SK-N-SH (cell line): ENCODE measurements around the gene FMNL2.

ENCODE experiments used
- CTCF ChIP-seq: fragments of 200-600 bp; sonication (generic); IDR thresholded peaks from 2 replicates; pipeline ENCODE4 v1.6.1; 2017; ENCODE audit warnings: antibody characterized with exemption, mild to moderate bottlenecking, moderate library complexity
- EP300 ChIP-seq, 2 experiments: IDR thresholded peaks; 2 replicates each; pipeline versions ENCODE4 v1.4.0 to v1.6.1; 2012; ENCODE audit warnings: borderline replicate concordance in 1 of 2, low read depth in 1 of 2, low read length in 1 of 2
- FOXJ3 ChIP-seq: sonication (generic); formaldehyde crosslinking; IDR thresholded peaks from 2 replicates; pipeline ENCODE4 v1.5.1; 2020; ENCODE audit warnings: mild to moderate bottlenecking, missing genetic modification reagents
- FOXM1 ChIP-seq: IDR thresholded peaks from 2 replicates; pipeline ENCODE4 v1.4.0; 2012; ENCODE audit warnings: low read depth, mild to moderate bottlenecking
- JUND ChIP-seq: IDR thresholded peaks from 2 replicates; pipeline ENCODE4 v1.4.0; 2012
- MAX ChIP-seq: IDR thresholded peaks from 2 replicates; pipeline ENCODE4 v1.4.0; 2012; ENCODE audit warnings: low read depth
- RCOR1 ChIP-seq: fragments of 150-350 bp; IDR thresholded peaks from 2 replicates; pipeline ENCODE4 v1.6.1; 2017; ENCODE audit warnings: antibody characterized with exemption, low read length
- REST ChIP-seq: IDR thresholded peaks from 2 replicates; pipeline ENCODE4 v1.6.1; 2012; ENCODE audit warnings: mild to moderate bottlenecking, low read depth, low read length, moderate library complexity
- SIN3A ChIP-seq: IDR thresholded peaks from 2 replicates; pipeline ENCODE4 v1.6.1; 2012; ENCODE audit warnings: low read depth, mild to moderate bottlenecking, low read length, moderate library complexity, borderline replicate concordance
- SMC3 ChIP-seq: IDR thresholded peaks from 2 replicates; pipeline ENCODE4 v1.6.1; 2012; ENCODE audit warnings: low read depth, low read length, improper control_type of control experiment
- USF2 ChIP-seq: fragments of 150-350 bp; IDR thresholded peaks from 2 replicates; pipeline ENCODE4 v1.6.1; 2017; ENCODE audit warnings: antibody characterized with exemption, low read length, low read depth, borderline replicate concordance
- YY1 ChIP-seq: IDR thresholded peaks from 2 replicates; pipeline ENCODE4 v1.4.0; 2012; ENCODE audit warnings: low read depth, mild to moderate bottlenecking

GRCh38 chr2:152657043-152657442 lies 322.1 kb downstream of the FMNL2 start:
- TF ChIP-seq CTCF = no peak
- TF ChIP-seq MAX = no peak
- no peak for TF ChIP-seq JUND
- TF ChIP-seq FOXJ3 (CRISPR knock-in tag) = no peak
- no peak for TF ChIP-seq RCOR1
- TF ChIP-seq SIN3A = no peak
- TF ChIP-seq YY1 = no peak
- no peak for TF ChIP-seq EP300 (IDR thresholded peaks at IDR 0.05; ENCODE audit: borderline replicate concordance in 1 of 2, low read depth in 1 of 2, low read length in 1 of 2)
- TF ChIP-seq FOXM1 = no peak
- no peak for TF ChIP-seq REST
- TF ChIP-seq USF2 = no peak
- TF ChIP-seq SMC3 = no peak
